Hepatocyte (in vitro differentiated cells): ENCODE measurements around the gene TMOD2.

ENCODE experiments used
- CTCF ChIP-seq: fragments of 200-600 bp; sonication (generic); IDR thresholded peaks from 2 replicates; pipeline ENCODE4 v1.5.1; 2016; ENCODE audit warnings: antibody characterized with exemption, mild to moderate bottlenecking; ENCODE audit not compliant: poor library complexity
- EZH2 ChIP-seq: fragments of 200-600 bp; sonication (generic); IDR thresholded peaks from 2 replicates; pipeline ENCODE4 v1.6.1; 2016; ENCODE audit warnings: antibody characterized with exemption, mild to moderate bottlenecking, borderline replicate concordance

DNA sequence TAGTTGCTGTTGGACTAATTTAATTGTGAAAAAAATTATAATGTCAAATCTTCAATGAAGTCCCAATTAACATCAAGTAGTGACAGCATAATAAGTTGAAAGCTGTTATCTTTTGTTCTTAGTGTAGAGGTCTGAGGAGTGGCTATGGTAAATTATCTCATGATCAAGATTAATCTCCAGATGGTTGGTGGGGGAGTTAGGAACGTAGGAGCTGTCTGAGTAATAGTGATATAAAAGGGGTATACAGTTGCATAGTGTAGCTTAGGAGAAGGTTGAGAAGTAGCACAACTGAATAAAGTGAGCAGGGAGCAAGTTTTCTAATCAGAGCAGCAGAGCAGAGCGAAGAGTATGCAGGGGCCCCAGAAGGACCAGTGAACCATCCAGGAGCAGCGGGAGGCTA lies 19.5 kb downstream of the TMOD2 start:
- TF ChIP-seq CTCF (no peak), EZH2 (no peak)
